ENCODE results near the gene CD44.
A peak's percentile ranks its signal among the peaks of the same experiment; 100 is the strongest.

The CD44 gene

GRCh38 chr11:35234460-35235156, 95.6 kb downstream of the CD44 start:
- FAIRE-seq (peak; percentile 64), DNase-seq (ENCODE audit: low spot score) (peak; percentile 48)

GRCh38 chr11:35235157-35235468, 96.1 kb downstream of the CD44 start:
- no peak for FAIRE-seq
- no peak for DNase-seq (ENCODE audit: low spot score)

GRCh38 chr11:35235498-35235897, 96.5 kb downstream of the CD44 start:
- FAIRE-seq = no peak
- DNase-seq (ENCODE audit: low spot score) = no peak

- FAIRE-seq (peak; percentile 83), DNase-seq (ENCODE audit: low spot score) (peak; percentile 83)
Observed at GRCh38 chr11:35235936-35236666, 97.1 kb downstream of the CD44 start.

GRCh38 chr11:35236667-35237003, 97.7 kb downstream of the CD44 start:
- FAIRE-seq (peak; percentile 60), DNase-seq (ENCODE audit: low spot score) (peak; percentile 74)

- DNase-seq (ENCODE audit: low spot score) = no peak
Observed at GRCh38 chr11:35237351-35237750, 98.4 kb downstream of the CD44 start.

GRCh38 chr11:35237860-35238715, 99.1 kb downstream of the CD44 start:
- DNase-seq (ENCODE audit: low spot score) (no peak), FAIRE-seq (no peak)

More at GRCh38 chr11:35237351-35237750, 98.4 kb downstream of the CD44 start:
- no peak for FAIRE-seq

GRCh38 chr11:35238882-35239281, 99.9 kb downstream of the CD44 start:
- FAIRE-seq (no peak), DNase-seq (ENCODE audit: low spot score) (no peak)

- FAIRE-seq (no peak), DNase-seq (ENCODE audit: low spot score) (no peak)
Observed at GRCh38 chr11:35239471-35240075, 100.6 kb downstream of the CD44 start.

GRCh38 chr11:35241083-35241482, 102.1 kb downstream of the CD44 start:
- no peak for FAIRE-seq

GRCh38 chr11:35241531-35241930, 102.6 kb downstream of the CD44 start:
- no peak for DNase-seq (ENCODE audit: low spot score)
- FAIRE-seq = no peak

More at GRCh38 chr11:35241083-35241482, 102.1 kb downstream of the CD44 start:
- DNase-seq (ENCODE audit: low spot score) = no peak

GRCh38 chr11:35242412-35243242, 103.7 kb downstream of the CD44 start:
- FAIRE-seq (no peak), DNase-seq (ENCODE audit: low spot score) (no peak)

GRCh38 chr11:35243774-35244173, 104.8 kb downstream of the CD44 start:
- no peak for FAIRE-seq
- no peak for DNase-seq (ENCODE audit: low spot score)

- FAIRE-seq = no peak
- DNase-seq (ENCODE audit: low spot score) = no peak
Observed at GRCh38 chr11:35245056-35245455, 106.1 kb downstream of the CD44 start.

- FAIRE-seq (no peak), DNase-seq (ENCODE audit: low spot score) (no peak)
Observed at GRCh38 chr11:35245786-35246185, 106.8 kb downstream of the CD44 start.

GRCh38 chr11:35246745-35247144, 107.8 kb downstream of the CD44 start:
- DNase-seq (ENCODE audit: low spot score) (no peak), FAIRE-seq (no peak)

- no peak for FAIRE-seq
- DNase-seq (ENCODE audit: low spot score) = no peak
Observed at GRCh38 chr11:35247428-35247827, 108.5 kb downstream of the CD44 start.

GRCh38 chr11:35247863-35248262, 108.9 kb downstream of the CD44 start:
- FAIRE-seq (no peak), DNase-seq (ENCODE audit: low spot score) (no peak)

GRCh38 chr11:35248558-35249323, 109.8 kb downstream of the CD44 start:
- DNase-seq (ENCODE audit: low spot score) (no peak), FAIRE-seq (no peak)

- FAIRE-seq (no peak), DNase-seq (ENCODE audit: low spot score) (no peak)
Observed at GRCh38 chr11:35250192-35250591, 111.2 kb downstream of the CD44 start.

Measured in RCC 7860 (cell line).